HG02938 (cell line): ENCODE data around the gene TEN1.

Source experiments
- ATAC-seq: cut with Tn5 transposase; IDR thresholded peaks from one replicate; pipeline ENCODE4 v1.9.1; 2021; ENCODE audit warnings: mild to moderate bottlenecking, moderate library complexity; ENCODE audit not compliant: unreplicated experiment

The TEN1 gene

DNA sequence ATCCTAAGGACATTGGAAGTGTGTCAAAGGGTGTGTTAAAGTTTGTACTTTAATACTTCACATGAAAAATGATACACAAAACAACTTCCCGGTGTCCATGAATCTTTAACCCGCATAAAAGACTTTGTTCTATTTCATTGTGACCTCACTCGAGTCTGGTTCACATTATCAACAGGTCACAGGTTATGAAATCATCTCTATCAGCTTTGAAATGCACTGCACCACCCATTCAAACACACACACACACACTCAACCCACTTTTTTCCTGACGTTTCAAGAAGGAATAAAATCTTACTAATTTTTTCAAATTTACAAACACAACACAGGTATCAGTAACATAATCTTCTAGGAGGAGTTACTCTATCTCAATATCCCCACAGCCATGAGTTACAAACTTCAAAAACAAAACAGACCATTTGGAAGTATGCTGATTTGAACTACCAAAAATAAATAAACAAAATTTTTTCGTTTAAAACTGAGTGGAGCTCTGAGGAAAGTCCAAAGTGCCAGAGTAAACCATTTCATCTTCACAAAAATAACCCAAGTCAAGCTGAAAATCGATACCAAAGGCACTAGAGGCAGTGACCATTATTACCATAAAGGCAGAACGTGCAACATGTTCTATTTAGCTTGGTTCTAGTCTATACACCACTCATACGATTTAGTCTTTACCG is 2.7 kb upstream of the TEN1 start:
- ATAC-seq: no peak

DNA sequence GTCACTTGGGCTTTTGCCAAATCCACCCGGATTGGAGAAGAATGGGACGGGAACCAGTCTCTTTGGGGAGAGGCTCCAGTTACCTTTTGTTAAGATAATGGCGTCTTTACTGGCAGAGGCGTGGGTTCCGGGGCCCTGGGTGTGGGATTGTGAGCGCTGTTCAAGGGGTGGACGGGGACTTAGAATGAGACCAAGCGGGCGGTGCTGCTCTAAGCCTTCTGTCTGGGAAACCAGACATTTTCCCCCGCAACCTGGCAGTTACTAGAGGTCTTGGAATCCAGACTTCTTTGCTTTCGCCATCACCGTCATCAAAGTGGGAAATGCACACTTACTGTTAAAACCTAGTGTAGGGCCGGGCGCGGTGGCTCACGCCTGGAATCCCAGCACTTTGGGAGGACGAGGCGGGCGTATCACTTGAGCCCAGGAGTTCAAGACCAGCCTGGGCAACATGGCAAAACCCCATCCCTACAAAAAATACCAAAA is 706 bp downstream of the TEN1 start:
- ATAC-seq: peak; percentile 30

DNA sequence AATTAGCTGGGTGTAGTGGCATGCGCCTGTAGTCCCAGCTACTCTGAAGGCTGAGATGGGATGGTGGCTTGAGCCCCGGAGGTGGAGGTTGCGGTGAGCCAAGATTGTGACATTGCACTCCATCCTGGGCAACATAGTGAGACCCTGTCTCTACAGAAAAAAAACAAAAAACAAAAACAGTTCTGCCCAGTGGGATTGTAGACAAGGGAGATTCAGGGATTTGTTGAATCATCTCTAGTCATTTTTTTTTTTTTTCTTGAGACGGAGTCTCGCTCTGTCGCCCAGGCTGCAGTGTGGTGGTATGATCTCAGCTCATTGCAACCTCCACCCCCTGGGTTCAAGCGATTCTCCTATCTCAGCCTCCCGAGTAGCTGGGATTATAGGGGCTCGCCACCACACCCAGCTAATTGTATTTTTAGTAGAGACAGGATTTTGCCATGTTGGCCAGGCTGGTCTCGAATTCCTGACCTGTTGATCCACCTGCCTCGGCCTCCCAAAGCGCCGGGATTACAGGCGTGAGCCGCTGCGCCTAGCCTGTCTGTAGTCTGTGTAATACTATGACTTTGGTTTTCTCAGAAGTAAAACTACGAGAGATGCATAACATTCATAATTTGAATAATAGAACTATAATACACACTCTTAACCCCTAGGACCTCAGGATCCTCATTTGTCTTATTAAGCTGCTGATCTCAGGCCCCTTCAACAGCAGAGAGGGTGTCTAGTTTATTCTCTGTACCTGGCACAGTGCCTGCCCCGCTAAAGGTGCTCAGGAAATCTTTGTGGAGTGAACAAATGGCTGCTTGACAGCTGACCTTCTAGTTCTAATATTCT is 1.4 kb downstream of the TEN1 start:
- ATAC-seq: no peak

DNA sequence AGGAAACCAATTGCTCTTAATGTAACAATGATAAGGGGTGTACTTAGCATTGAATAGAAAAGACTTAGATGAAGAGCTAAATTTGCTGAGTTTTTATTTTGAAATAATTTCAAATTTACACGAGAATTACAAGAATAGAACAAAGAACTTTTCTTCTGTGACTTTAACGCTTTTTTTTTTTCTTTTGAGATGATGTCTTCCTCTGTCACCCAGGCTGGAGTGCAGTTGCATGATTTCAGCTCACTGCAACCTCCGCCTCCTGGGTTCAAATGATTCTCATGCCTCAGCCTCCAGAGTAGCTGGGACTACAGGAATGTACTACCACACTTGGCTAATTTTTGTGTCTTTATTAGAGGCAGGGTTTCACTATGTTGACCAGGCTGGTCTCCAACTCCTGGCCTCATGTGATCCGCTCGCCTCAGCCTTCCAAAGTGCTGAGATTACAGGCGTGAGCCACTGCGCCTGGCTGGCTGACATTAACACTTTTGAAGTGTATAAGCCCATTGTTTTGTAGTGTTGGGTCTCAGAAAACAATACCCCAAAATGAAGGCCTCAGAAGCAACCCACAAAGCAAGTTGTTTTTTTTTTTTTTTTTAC is 2.1 kb downstream of the TEN1 start:
- no peak for ATAC-seq

DNA sequence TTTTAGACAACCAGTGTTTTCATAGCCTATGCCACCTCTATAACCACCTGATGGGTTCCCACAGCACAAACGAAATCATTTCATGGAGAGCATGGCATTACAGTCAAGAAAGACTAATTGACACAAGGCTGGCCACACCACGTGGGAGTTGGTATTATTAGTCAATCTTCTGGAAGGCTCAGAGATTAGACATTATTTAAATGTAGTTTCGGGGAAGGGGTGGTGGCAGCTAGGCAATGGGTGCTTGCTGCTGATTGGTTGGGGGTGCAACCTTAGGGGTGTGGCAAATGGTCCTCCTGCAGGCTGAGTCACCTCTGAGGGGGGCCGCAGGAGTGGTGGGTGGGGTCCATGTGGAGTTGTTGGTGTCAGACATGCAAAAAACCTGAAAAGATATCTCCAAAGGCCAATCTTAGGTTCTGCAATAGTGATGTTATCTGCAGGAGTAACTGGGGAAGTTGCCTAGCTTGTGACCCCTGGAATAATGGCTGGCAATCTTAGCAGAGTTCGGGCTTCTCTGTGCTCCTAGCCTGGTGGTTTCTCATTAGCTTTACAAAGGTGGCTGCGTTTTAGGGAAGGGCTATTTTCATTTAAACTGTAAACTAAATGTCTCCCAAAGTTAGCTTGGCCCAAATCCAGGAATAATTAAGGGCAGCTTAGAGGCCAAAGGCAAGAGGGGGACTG is 4.6 kb downstream of the TEN1 start:
- ATAC-seq: no peak

DNA sequence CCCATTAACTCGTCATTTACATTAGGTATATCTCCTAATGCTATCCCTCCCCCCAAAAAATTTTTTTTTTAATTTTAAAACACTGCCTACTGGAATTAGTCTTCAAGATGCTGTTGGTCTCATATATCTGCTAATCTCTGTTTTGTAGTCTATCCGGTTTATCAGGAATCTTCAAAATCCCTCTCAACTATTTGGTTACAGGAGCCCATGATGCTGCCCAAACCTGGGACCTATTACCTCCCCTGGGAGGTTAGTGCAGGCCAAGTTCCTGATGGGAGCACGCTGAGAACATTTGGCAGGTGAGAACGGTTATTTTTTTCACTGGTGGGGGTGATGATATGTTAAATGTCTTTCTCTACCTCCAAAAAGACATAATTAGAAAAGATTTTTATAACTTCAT is 6.9 kb downstream of the TEN1 start:
- no peak for ATAC-seq

DNA sequence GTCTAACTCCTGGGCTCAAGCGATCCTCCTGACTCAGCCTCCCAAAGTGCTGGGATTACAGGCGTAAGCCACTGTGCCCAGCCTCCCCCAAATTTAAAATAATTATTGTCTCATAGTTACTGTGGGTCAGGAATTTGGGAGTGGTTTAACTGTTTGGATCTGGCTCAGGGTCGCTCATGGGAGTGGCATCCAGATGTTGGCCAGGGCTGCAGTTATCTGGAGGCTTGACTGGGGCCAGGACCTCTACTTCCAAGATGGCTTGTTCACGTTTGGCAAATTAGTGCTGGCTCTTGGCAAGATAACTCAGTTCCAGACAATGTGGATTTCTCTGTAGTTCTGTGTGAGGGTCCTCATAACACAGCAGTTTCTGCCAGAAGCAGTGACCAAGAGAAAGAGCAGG is 8.0 kb downstream of the TEN1 start:
- no peak for ATAC-seq

DNA sequence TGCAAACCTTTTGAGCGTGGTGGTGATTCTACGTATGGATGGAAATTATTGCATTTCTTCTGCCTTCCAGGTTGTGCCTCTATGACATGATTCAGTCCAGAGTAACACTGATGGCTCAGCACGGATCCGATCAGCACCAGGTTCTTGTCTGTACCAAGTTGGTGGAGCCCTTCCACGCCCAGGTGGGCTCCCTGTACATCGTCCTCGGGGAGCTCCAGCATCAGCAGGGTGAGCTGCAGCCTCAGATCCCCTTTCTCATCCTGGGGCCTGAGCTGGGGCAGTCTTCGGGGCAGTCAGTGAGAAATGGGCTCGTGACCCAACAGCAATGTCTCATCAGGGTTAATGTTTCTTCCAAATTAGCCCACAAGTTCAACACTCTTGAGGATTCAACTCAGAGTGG is 12.4 kb downstream of the TEN1 start:
- ATAC-seq: no peak

- no peak for ATAC-seq
Observed at GRCh38 chr17:75994802-75995370, 15.8 kb downstream of the TEN1 start.

- ATAC-seq: no peak
Observed at GRCh38 chr17:75995385-75995925, 16.4 kb downstream of the TEN1 start.

GRCh38 chr17:75996665-75997590 is 17.9 kb downstream of the TEN1 start:
- no peak for ATAC-seq

GRCh38 chr17:75998327-75998795 is 19.3 kb downstream of the TEN1 start:
- ATAC-seq: no peak

DNA sequence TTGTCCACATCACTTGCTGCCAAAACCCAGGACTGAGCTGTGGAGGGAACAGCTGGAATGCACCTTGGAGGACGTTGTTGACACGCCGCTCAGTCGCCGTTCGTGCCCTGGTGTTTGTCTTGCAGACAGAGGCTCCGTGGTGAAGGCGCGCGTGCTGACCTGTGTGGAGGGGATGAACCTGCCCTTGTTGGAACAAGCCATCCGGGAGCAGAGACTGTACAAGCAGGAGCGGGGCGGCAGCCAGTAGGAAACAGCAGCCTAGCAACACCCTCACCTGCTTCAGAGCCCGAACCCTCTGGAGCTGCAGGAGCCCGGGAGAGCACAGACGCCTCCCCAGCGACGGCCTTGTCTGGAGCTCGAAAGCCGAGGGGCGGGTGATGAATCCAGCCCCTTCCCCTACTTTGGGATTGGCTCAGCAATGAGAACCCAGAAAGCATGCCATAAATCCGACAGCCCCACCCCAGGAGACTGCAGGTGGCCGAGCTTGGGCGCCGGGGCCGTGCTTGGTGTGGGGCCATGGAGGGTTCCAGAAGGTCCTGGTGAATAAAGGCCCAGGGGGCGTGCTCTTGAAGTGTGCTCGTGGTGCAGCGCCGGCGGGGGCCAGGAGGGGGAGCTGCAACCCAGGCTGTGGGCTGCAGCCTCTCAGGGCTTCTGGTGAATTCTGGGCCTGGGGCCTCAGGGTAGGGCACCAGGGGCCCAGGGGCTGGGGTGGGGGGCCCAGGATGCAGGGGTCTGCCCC is 21.1 kb downstream of the TEN1 start:
- ATAC-seq: no peak

- ATAC-seq: no peak
Observed at GRCh38 chr17:76000755-76001521, 21.9 kb downstream of the TEN1 start, which contains the start of gene CDK3. Gene CDK3, plus strand, starts transcription at chr17:76000855. Its CDS starts 571 bp downstream, at chr17:76001426.

DNA sequence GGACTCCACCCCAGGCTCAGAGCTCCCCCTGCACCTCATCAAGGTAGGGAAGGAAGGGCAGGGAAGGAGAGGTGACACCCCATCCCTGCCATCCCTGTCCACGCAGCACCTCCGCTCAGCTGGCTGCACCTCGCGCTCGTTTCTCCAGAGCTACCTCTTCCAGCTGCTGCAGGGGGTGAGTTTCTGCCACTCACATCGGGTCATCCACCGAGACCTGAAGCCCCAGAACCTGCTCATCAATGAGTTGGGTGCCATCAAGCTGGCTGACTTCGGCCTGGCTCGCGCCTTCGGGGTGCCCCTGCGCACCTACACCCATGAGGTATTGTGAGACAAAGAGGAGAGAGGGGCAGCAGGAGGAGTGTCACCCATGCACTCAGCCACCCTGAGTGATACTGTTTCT is 23.1 kb downstream of the TEN1 start:
- ATAC-seq: no peak

- ATAC-seq: no peak
Observed at GRCh38 chr17:76003915-76004314, 24.9 kb downstream of the TEN1 start.

- ATAC-seq: no peak
Observed at GRCh38 chr17:76004750-76005262, 25.8 kb downstream of the TEN1 start.
